ENCODE results near the gene RNF115.
"Not testable (repeated sequence)": the region's sequence is repeated elsewhere in the genome, so short reads cannot be mapped to it uniquely, and the experiment has no call there.

DNA sequence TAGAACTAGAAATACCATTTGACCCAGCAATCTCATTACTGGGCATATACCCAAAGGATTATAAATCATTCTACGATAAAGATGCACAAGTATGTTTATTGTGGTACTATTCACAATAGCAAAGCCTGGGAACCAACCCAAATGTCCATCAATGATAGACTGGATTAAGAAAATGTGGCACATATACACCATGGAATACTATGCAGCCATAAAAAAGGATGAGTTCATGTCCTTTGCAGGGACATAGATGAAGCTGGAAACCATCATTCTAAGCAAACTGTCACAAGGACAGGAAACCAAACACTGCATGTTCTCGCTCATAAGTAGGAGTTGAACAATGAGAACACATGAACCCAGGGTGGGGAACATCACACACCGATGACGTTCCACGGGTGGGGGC lies 97.7 kb downstream of the RNF115 start:
- not testable (repeated sequence) for TF ChIP-seq POLR2A, CTCF (IDR thresholded peaks at IDR 0.05)
